HT-29 (cell line): ENCODE results near the gene AXIN1. TPM values are rescaled to one million over a fixed set of nuclear protein-coding genes. Genes with fewer than 3 reads are reported as not detected.
A peak's percentile ranks its signal among the peaks of the same experiment; 100 is the strongest.
"Not testable (repeated sequence)": the region's sequence is repeated elsewhere in the genome, so short reads cannot be mapped to it uniquely, and the experiment has no call there.

Experiments
- DNase-seq: peaks from one replicate; pipeline ENCODE4 v3.0.0-alpha.2; 2015; ENCODE audit warnings: low spot score
- total RNA-seq: library from RNA; depleted of rRNA; stranded (reverse); fragments of >200 nt; shearing (Covaris generic); gene quantifications from 2 replicates; pipeline ENCODE4 v1.2.3, GENCODE V29; 2014

AXIN1 gene
- total RNA-seq, 1 experiment from 2014 or later: 88.4 TPM

DNA sequence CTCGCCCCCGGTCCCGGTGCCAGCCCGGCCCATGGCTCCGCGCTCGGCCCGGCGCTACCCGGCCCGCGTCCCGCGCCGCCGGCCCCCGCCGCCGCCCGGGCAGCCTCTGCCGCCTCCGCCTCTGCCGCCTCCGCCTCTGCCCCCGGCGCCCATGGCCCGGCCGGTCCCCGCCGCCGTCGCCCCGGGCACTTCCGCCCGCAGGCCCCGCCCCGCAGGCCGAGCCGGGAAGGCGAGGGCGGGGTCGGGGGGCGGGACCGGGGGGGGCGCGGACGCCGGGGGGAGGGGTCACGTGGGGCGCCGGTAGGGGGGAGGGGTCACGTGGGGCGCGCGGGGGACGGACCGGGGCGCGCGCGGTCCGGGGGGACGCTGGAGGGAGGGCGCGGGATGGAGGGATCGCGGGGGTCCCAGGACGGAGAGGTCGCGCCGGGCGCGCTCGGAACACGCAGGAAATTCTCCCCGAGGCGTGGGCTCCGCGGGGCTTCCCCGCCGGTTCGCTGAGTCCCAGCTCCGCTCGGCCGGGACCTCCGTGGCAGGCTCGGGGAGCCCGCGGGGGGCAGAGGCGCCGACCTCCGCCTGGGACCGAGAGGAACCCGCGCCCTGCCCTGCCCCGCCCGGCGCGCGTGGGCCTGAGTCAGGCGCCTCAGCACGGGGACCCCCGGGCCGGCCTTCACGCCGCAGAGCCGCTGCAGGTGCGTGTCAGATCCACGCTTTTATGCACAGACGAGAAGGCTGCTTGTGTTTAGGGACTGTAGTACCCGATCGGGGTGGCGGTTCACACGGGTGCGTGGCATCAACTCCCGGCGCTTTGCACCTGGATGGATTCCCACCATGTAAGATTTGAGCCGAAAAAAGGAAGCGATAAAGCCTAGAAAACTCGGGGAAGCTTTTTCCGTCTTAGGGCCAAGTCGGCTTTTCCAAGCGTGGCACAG lies 29.5 kb upstream of the AXIN1 start, which contains the start of gene PGAP6:
TSS of gene PGAP6 (minus strand) at position 190 of the 929 bp plus-strand sequence. CDS start at position 33, 157 bp downstream.
- DNase-seq: peak; percentile 43

DNA sequence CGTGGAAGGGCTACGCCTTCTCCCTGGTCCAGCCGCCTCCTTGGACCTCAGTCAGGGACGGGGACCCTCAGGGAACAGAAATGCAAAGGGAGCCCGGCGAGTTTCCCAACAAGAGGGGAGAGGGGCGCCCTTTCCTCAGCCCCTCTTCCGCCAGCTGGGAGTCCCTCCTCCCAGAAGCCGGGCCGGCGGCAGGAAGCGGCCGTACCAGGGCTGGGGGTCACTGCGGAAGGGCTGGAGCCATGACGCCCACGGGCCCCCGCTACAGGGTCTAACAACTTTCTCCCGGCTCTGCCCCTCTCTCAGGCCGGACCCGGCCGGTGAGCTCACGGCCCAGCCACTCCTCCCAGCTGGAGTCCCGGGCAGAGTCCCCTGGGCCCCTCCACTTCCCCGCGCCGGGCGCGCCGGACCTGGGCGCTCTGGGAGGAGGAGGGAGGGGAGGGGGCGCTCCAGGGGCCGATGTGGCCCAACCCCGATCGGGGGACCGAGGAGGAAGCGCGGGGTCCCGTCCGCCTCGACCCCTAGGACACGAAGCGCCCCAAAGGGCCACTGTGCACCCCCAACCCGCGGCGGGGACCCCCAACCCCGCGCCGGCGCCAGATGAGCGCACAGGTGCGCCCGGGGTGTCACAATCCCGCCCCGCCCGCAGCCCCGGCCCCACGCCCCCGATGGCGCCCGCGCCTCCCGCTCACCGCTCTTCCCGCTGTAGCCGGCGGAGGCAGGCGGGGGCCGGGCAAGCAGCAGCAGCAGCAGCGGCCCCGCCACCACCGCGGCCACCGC lies 28.7 kb upstream of the AXIN1 start:
- no peak for DNase-seq

DNA sequence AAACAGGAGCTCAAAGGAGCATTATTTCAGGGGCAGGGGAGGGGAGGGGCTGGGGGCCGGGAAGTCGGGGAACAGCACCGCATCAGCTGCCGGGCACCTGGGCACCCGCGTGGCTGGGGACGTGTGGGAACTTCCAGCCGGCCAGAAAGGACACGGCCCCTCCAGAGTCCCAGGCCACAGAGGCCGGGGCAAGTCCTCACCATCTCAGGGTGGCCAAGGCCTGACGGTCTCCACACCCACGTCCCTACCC lies 28.2 kb upstream of the AXIN1 start:
- DNase-seq: no peak

DNA sequence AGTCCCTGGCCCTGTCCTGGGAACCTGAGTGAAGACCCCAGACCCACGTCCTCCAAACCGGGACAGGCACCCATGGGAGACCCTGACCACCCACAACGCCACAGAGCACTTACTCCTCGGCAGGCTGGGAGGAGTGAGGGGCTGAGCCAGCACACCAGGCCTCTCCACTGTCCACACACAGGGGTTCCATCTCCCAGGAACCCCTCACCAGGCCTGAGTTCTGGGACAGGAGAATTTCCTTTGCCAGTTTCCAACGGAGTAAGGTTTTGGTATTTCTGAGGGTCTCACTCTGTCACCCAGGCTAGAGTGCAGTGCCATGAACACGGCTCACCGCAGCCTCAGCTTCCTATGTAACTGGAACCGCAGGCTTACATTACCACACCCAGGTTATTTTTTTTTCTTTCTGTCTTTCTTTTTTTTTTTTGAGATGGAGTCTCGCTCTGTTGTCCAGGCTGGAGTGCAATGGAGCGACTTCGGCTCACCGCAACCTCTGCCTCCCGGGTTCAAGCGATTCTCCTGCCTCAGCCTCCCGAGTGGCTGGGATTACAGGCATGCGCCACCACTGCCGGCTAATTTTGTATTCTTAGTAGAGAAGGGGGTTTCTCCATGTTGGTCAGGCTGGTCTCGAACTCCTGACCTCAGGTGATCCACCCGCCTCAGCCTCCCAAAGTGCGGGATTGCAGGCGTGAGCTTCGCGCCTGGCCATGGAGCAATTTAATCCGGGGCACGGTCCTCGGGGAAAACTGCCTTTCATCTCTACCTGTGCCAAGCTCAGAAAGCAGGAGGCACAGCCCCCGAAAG lies 27.6 kb upstream of the AXIN1 start:
- DNase-seq: no peak

DNA sequence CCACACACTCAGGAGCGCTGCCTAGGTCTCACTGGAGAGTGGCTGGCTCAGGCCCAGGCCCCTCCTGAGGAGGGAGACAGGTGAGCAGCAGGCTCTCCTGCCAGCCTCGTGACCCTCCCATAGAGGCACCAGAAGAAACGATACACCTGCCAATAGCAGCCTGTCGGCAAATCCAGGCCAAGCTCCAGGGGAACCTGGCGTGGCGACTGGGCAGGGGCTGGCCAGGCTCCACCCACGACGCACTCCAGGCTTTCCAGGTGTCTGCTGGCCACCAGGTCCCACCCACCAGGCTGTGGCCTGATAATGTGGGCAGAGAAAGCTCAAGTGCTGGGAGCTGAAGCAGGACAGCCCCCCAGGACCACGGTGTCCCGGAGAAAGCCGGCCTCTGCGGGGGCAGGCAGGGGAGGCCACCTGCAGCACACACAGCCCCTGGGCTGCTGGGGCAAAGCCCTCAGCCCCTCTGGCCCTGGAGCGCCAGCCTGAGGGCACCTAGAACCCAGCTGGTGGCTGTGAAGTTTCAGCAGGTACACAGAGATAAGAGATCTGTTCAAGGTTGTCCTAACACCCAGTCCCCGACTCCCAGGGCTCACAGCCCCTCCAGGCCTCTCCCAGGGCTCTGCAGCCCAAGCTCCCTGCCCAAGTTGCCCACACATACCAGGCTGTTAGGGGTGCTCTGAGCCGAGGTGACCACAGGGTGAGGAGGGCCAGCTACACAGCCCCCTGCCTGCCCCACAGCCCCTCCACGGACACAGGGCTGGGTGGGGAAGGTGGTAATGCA lies 26.8 kb upstream of the AXIN1 start:
- peak; percentile 88 for DNase-seq

DNA sequence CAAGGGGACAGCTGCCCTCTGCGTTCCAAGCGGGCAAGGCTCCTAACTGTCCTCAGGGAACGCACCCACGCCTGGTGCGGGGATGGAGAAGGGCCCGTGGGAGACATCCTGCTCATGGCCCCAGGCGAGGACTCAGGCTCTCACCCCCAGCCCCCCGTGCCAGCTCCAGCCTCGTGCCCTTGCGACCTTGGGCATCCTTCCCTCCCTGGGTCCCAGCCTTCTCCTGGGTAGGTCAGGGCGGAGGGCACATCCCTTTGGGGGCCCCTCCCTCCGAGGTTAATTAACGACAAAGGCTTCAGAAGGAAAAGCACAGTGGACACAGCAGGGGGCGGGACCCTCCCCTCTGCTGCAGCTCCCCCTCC lies 26.3 kb upstream of the AXIN1 start:
- DNase-seq: no peak

DNA sequence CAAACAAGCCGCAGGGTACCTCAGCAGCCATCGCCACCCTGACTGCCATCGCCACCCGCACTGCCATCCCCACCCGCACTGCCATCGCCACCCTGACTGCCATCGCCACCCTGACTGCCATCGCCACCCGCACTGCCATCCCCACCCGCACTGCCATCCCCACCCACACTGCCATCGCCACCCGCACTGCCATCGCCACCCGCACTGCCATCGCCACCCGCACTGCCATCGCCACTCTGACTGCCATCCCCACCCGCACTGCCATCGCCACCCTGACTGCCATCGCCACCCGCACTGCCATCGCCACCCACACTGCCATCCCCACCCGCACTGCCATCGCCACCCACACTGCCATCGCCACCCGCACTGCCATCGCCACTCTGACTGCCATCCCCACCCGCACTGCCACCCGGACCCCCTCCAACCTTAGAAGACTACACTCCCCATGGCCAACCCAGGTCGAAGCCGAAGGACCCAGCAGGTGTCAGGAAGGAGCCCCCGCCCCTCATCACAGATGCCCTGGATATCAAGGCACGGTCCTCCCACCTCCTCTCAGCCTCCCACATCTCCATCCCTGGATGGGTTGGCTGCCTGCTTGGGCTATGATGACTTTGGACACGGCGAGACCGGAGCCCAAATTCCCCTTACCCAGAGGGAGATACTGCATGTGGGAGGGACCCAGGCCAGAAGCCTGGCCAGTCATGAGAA lies 25.7 kb upstream of the AXIN1 start:
- not testable (repeated sequence) for DNase-seq

DNA sequence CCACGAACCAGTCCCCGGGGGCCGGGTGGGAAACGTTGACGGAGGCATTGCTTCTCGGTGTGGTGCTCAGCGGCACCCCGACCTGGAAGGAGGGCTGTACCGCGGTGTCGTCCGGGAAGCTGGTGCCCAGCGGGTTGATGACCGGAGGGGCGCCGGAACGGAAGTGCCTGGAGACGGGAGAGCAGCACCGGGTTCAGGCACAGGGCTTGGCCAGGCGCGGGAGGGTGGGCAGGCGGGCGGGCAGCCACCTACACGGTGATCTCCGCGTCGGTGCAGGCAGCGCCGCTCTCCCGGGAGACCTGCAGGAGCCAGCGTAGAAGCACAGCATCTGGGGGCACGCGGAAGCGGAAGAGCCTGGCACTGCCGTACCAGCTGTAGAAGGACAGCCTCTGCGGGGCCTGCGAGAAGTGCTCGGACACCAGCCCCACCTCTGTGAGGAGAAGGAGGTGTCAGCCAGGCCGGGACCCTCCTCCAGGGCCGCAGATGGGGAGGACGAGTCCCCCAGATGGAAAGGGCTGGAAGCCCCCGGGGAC lies 25.0 kb upstream of the AXIN1 start:
- no peak for DNase-seq

DNA sequence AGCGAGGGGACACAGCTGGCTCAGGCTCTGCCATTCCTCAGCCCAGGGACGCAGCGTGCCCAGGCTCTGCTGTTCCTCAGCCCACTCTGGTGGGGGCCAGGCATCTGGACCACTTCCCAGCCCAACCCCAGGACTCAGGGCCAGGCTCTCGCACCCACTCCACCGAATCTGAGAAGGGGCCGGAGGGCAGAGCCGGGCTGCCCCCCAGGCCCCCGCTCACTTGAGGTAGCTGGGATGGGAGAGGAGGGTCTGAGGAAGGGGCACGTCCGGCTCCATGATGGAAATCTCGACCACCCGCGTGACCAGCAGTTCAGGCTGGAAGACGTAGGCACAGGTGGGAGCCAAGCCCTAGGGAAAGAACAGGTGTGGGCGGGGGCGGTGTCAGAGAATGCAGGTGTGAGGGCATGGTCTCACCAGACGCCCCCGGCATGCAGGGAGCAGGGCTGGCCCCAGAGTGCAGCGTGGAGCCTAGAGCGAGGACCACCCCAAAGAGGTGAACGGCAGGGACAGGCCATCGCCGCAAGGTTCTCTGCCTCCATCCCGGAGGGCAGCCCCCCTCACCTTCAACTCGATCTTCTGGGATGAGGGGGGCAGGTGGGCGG lies 24.4 kb upstream of the AXIN1 start:
- no peak for DNase-seq

DNA sequence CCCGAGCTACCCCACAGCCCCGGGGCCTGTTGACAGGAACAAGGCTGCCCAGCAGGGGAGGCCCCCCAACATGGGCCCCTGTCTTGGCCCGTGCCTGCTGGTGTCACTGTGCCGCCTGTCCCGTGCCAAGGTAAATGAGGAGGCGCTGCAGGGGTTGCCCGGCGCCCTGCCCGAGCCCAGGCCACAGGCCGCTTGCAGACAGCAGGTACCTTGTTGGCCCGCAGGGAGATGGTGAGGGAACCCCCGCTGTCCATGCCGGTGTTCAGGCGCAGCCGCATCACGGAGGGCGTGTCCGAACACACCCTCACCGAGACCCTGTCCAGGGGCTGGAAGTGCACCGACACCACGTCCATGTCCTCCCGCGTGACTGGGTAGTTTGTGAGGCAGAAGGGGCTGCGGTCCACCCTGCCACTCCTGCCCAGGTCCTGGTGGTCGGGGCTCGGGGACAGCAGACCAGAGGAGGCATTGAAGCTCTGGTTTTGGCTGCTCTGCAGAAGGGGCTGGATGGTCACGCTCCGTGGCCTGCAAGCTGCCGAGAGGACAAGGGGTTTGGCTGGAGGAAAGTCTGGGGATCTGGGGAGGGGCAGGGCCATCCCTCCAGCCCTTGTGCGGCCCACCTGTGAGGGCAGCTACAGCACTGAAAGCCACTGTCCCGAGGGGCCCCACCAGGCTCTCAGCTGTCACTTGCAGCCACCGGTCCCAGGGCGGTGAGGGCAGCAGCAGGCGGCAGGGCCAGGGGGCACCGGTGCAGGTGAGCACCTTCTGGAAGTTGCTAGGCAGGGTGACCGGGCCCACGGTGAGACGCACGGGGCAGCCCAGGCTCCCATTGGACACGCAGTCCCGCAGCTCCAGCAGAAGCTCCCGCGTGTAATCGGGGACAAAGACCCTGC lies 23.6 kb upstream of the AXIN1 start:
- no peak for DNase-seq

DNA sequence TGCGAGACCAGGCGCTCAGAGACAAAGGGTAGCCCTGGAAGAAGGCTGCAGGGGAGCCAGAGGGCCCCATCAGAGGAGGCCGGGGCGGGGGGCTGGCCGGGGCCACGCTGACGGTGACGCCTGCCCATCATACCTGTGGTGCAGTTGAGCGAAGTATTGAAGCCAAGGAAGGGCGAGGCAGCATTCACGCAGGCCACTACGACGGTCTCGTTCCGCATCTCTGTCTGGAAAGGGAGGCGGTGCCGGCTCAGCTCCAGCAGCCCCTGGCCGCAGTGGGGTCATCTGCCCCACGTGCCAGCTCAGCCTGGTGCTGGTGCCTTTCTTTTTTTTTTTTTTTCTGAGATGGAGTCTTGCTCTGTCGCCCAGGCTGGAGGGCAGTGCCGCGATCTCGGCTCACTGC lies 22.7 kb upstream of the AXIN1 start:
- DNase-seq: no peak

DNA sequence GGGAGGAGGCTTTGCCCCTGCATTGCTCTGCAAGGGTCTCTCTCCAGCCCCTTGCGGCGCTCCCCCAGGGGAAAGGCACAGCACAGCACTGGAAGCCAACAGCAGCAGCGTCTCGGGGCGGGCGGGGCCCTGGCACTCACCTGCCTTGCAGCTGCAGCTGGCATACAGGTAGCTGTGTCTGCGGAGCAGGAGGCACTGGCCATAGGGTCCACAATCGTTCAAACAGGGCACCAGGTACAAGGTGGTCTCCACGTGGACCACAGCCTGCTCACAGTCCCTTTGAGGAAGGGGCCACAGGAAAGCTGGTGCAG lies 22.0 kb upstream of the AXIN1 start:
- no peak for DNase-seq

DNA sequence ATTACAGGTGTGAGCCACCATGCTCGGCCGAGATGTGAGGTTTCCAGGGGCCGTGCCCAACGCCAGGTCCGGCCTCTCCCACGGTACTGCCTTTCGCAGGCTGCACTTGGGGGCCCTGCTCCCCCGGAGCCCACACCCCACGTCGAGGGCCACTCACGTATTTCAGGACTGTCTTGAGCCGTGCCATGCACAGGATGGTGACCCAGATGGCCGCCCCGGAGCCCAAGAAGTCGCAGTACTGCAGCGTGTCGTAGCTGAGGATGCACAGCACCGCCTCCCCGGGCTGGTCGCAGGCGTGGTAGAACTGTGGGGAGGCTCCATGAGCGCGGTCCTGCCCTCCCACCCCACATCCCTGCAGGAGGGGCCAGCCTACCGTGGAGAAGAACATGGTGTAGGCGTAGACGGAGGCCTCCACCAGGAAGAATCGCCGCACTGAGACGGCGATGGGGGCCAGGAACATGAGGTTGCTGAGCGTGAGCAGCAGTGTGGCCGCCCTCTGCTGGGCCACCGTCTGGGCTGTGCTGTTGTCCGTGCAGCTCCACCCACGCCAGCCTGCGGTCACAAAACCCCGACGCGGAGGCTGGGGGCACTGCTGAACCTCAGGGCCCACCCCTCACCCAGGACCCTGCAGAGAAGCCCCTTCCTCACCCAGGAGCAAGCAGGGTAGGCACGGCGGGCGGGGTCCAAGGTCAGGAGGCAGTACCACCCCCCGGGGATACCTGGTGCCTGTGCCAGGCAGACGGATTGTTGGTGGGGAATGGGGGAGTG lies 21.5 kb upstream of the AXIN1 start:
- DNase-seq: no peak

DNA sequence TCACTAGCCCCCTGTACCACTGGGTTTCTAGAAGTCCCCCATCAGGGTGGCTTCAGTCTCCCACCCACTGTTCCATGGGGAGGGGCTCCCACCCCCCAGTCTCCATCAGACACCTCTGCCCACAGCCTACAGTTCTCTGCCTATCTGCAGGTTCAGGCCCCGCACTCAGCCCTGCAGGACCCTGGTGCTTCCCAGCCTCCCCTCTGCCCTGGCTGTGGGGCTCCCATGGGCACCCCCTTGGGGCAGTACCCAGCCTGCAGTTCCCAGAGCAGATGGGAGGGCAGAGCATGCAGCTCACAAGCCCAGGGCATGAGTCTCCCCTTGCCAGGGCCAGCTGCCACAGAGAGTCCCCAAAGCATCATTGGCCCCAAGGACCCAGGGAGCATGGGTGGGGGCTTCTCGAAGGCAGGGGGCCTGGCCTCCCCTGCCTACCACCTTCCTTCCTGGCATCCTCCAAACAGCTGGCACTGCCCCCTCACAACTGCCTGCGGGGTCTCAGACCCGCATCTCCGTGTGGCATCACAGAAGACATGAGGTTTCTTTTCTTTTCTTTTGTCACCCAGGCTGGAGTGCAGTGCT lies 20.6 kb upstream of the AXIN1 start:
- no peak for DNase-seq

DNA sequence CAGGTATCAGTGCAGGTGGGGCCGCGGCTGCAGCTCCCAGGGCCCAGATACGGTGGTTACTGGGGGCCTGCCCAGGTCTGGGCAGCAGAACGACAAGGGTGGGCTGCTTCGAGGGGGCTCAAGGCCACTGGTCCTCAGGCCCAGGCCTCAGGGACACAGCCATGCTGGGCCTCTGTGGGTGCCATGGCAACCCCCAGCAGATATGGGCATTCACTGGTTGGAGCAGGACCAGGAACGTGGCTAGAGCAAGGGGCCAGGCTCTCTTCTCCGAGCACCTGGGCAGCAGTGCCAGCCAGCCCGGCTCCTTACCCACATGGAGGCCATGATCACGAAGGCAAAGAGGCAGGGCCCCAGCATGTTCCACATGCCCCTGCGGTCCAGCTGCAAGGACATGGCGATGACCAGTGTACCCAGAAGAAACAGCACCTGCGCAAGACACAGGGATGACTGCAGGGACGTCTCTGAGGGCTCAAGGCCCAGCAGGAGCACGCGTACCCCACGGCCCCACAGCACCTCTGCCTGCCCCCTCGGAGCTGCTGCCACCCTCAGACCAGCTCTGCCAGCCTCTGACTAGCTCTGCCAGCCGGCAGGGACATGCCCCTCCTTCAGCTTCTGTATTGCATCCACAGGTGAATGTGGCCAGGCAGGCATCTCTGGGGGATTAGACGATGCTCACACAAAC lies 19.9 kb upstream of the AXIN1 start:
- DNase-seq: no peak

DNA sequence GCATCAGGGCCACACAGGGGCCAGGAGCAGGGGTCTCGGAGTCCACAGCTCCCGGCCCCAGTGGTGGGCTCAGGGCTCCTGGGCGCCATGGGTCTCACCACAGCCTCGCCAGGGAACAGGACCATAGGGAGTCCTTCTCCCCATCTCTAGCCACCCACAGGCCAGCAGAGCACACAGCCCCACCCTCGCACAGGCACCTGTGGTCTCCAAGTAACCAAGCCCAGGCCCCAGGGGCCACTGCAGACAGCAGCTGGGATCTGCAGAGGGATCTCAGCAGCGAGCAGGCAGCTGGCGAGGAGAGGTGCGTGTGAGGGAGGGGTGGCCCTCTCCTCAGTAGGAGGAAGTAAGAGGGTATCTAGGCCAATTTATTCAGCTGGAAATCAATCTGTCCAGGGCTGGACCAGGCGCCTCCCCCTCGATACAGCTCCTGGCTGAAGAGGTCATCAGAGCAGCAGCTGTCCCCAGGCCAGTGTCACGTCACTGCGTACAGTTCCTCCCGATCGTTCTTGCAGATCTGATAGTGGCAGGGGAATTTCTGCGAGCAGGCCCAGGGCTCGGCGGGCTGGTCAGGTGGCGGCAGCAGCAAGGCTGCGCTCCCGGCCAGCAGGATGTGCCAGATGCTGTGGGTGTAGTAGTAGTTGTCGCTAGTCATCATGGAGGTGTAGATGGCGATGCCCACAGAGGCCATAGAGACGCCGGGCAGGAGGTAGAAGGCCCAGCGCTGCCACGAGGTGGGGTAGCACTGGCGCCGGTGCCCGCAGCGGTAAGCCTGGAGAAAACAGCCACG lies 19.2 kb upstream of the AXIN1 start:
- DNase-seq: no peak
